Neutrophil (primary cell): Measurements from ENCODE around the gene GAREM1.

Experiments used
- H3K27ac ChIP-seq: fragments of 200-600 bp; sonication (generic); 2 replicates; pipeline ENCODE4 v1.5.1; 2016; ENCODE audit warnings: mild to moderate bottlenecking, moderate library complexity
- H3K27me3 ChIP-seq: fragments of 200-600 bp; sonication (generic); 2 replicates; pipeline ENCODE4 v1.6.0; 2016; ENCODE audit warnings: mild to moderate bottlenecking
- H3K36me3 ChIP-seq: fragments of 200-600 bp; sonication (generic); 2 replicates; pipeline ENCODE4 v1.5.1; 2017
- H3K4me1 ChIP-seq, 2 experiments: fragments of 200-600 bp in 1 of 2; sonication (generic) in 1 of 2; 1 replicate in 1 of 2; 2 replicates in 1 of 2; pipeline versions ENCODE4 v1.5.1 to v1.6.1; 2013 to 2016; ENCODE audit warnings: low read depth in 1 of 2, low read length in 1 of 2, mild to moderate bottlenecking in 1 of 2, moderate library complexity in 1 of 2; ENCODE audit not compliant: control insufficient read depth in 1 of 2, insufficient read depth in 1 of 2
- H3K4me3 ChIP-seq, 2 experiments: fragments of 200-600 bp in 1 of 2; sonication (generic) in 1 of 2; 1 replicate in 1 of 2; 2 replicates in 1 of 2; pipeline ENCODE4 v1.5.1; 2013 to 2016; ENCODE audit warnings: low read depth in 1 of 2, low read length in 1 of 2, mild to moderate bottlenecking in 1 of 2, moderate library complexity in 1 of 2
- H3K9me3 ChIP-seq: fragments of 200-600 bp; sonication (generic); 2 replicates; pipeline ENCODE4 v1.5.1; 2016
- TF ChIP-seq, protein P1 (sequence below): fragments of 200-600 bp; sonication (generic); IDR thresholded peaks from 2 replicates; pipeline ENCODE4 v1.5.1; 2016; ENCODE audit warnings: antibody characterized with exemption

GAREM1 gene

DNA sequence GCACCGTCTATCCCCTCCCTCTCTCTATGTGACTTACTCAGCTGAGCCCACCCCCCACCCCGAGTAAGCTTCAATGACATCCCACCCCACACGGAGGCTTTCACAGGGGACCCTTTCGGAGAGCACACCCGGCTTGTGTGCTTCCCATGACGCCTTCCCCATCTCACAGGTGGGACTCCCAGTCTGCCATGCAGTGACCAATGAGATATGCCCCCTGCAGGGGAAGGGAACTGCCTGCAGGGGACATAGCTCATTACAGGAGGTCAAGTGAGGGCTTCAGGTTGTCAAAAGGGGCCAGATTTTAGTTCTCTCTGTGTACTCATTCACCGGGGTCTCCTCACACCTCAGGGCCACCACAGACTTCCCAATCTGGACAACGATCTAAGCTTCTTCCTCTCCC lies 112.6 kb downstream of the GAREM1 start:
- Histone ChIP-seq H3K36me3 (no peaks in the 10 kb centered on the region), H3K4me3 (no peak overlapping the region), H3K27me3 (no peaks in the 10 kb centered on the region), H3K9me3 (no peaks in the 10 kb centered on the region), H3K4me1 (no peaks in the 10 kb centered on the region), H3K27ac (no peak overlapping the region)
- TF ChIP-seq, protein P1, sequence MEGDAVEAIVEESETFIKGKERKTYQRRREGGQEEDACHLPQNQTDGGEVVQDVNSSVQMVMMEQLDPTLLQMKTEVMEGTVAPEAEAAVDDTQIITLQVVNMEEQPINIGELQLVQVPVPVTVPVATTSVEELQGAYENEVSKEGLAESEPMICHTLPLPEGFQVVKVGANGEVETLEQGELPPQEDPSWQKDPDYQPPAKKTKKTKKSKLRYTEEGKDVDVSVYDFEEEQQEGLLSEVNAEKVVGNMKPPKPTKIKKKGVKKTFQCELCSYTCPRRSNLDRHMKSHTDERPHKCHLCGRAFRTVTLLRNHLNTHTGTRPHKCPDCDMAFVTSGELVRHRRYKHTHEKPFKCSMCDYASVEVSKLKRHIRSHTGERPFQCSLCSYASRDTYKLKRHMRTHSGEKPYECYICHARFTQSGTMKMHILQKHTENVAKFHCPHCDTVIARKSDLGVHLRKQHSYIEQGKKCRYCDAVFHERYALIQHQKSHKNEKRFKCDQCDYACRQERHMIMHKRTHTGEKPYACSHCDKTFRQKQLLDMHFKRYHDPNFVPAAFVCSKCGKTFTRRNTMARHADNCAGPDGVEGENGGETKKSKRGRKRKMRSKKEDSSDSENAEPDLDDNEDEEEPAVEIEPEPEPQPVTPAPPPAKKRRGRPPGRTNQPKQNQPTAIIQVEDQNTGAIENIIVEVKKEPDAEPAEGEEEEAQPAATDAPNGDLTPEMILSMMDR = no peak

DNA sequence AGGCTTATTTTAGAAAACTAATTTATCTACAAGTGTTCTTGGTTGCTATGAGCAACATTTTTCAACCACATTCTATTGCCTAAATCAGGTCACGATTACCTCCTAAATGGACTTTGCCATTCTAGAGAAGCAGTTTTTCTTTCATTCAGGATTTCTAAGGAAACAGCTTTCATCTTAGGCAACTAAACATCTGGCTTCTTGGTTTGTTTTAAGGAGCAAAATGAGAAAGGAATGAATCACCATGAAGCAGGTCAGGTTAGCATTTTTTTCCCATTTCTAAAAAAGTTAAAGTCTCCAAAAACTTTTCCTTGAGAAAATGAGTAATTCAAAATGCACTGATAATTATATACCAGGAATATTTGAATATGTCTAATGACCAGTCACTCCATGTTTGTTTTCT lies 114.8 kb downstream of the GAREM1 start:
- no peaks in the 10 kb centered on the region for H3K9me3 ChIP-seq
- H3K4me3 ChIP-seq = no peak overlapping the region
- no peaks in the 10 kb centered on the region for H3K36me3 ChIP-seq
- H3K4me1 ChIP-seq = no peaks in the 10 kb centered on the region
- H3K27ac ChIP-seq = no peak overlapping the region
- H3K27me3 ChIP-seq = no peaks in the 10 kb centered on the region
- TF ChIP-seq, protein P1 = no peak

DNA sequence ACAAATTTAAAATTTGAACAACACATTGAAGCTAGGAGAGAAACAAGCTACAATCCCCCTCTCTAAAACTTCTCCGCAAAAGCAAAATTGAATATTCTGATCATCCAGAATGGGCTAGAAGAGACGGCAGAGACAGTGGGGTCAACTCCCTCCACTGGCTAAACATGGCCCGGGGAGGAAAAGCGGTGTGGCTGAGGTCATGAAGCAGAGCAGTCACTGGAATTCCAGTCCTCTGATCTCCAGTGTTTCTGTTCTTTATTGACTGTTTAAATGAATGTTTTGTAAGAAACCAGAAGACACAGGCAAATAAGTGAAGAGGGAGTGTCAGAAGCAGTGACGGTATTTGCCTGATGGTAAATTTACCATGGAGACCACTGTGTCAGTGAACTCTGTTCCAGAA lies 116.2 kb downstream of the GAREM1 start:
- Histone ChIP-seq H3K9me3 (no peaks in the 10 kb centered on the region), H3K27ac (no peak overlapping the region), H3K4me3 (no peak overlapping the region), H3K4me1 (no peaks in the 10 kb centered on the region), H3K36me3 (no peaks in the 10 kb centered on the region), H3K27me3 (no peaks in the 10 kb centered on the region)
- TF ChIP-seq, protein P1 = no peak

DNA sequence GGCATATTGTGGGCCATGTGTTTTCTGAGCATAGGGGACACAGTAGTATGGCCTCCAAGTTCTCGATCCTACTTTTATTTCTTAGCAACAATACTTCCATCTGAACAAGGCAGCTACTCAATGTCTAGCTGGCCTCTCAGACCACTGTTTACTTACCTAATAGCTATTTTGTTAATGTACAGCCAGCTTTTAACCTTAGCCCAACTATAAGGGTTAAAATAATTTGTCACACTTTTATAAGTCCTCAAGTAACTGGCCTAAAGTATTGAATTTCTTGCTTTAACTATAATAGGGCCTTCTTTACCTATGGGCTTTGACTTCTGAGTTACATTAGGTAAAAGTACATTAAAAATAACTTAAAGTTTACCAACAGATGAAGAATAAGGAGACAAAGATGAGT lies 117.4 kb downstream of the GAREM1 start:
- Histone ChIP-seq H3K4me3 (no peak overlapping the region), H3K27me3 (no peaks in the 10 kb centered on the region), H3K4me1 (no peaks in the 10 kb centered on the region), H3K36me3 (no peaks in the 10 kb centered on the region), H3K9me3 (no peaks in the 10 kb centered on the region), H3K27ac (no peak overlapping the region)
- TF ChIP-seq, protein P1 = no peak

DNA sequence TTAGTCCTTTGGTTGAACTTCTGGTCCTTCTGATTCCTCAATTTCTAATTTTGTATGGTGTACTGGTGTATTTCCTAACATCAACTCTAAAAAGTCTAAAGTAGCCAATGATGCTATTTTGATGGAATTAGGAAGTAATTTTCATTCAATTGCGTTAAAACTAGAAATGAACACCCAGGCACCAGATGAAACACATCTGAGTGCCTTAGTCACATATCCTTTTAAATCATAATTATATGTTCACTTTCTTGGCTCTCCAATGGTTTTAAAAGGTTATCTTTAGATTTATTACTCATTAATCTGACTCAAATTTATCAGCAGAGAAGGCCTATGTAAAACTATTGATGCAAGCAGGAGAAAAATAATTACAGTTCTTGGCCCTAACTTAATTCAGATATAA lies 119.7 kb downstream of the GAREM1 start:
- Histone ChIP-seq H3K27ac (no peak overlapping the region), H3K9me3 (no peaks in the 10 kb centered on the region), H3K27me3 (no peaks in the 10 kb centered on the region), H3K36me3 (no peaks in the 10 kb centered on the region), H3K4me1 (no peaks in the 10 kb centered on the region), H3K4me3 (no peak overlapping the region)
- TF ChIP-seq, protein P1 = no peak
